T-helper 22 cell (primary cell): ENCODE data around the gene PEF1.

Source experiments
- DNase-seq: peaks from one replicate; pipeline ENCODE4 v3.0.0-alpha.2; 2020; ENCODE audit warnings: low read depth

PEF1 gene

GRCh38 chr1:31671147-31671546, 26.5 kb upstream of the PEF1 start:
- DNase-seq, result no peak

- no peak for DNase-seq
These were observed 25.9 kb upstream of the PEF1 start for GRCh38 chr1:31670593-31670964.

- DNase-seq, result no peak
These were observed 25.3 kb upstream of the PEF1 start for GRCh38 chr1:31669786-31670592.

GRCh38 chr1:31669433-31669785, 24.7 kb upstream of the PEF1 start:
- no peak for DNase-seq

- DNase-seq, result no peak
These were observed 23.7 kb upstream of the PEF1 start for GRCh38 chr1:31668303-31668883.

GRCh38 chr1:31667065-31667785, 22.5 kb upstream of the PEF1 start:
- no peak for DNase-seq

GRCh38 chr1:31666263-31666963, 21.7 kb upstream of the PEF1 start:
- DNase-seq, result no peak

GRCh38 chr1:31665234-31665878, 20.7 kb upstream of the PEF1 start:
- DNase-seq, result no peak

- DNase-seq, result no peak
These were observed 19.9 kb upstream of the PEF1 start for GRCh38 chr1:31664528-31664927.

- DNase-seq, result peak; percentile 17
These were observed 19.2 kb upstream of the PEF1 start for GRCh38 chr1:31663622-31664452.

- DNase-seq, result no peak
These were observed 17.8 kb upstream of the PEF1 start for GRCh38 chr1:31662463-31662862.

GRCh38 chr1:31661856-31662255, 17.2 kb upstream of the PEF1 start:
- DNase-seq, result no peak

- no peak for DNase-seq
These were observed 16.3 kb upstream of the PEF1 start for GRCh38 chr1:31660871-31661455.

GRCh38 chr1:31659889-31660288, 15.2 kb upstream of the PEF1 start:
- DNase-seq, result no peak

GRCh38 chr1:31658721-31659120, 14.0 kb upstream of the PEF1 start:
- no peak for DNase-seq

- no peak for DNase-seq
These were observed 13.4 kb upstream of the PEF1 start for GRCh38 chr1:31657972-31658510.

GRCh38 chr1:31657020-31657804, 12.5 kb upstream of the PEF1 start:
- no peak for DNase-seq

- DNase-seq, result no peak
These were observed 11.1 kb upstream of the PEF1 start for GRCh38 chr1:31655756-31656155.

- DNase-seq, result no peak
These were observed 10.4 kb upstream of the PEF1 start for GRCh38 chr1:31655104-31655503.

GRCh38 chr1:31654474-31654776, 9.7 kb upstream of the PEF1 start:
- DNase-seq, result no peak
